GM21381 (cell line): ENCODE measurements around the gene ACO2.
"Not testable (repeated sequence)": the region's sequence is repeated elsewhere in the genome, so short reads cannot be mapped to it uniquely, and the experiment has no call there.

Experiments
- ATAC-seq: cut with Tn5 transposase; IDR thresholded peaks from one replicate; pipeline ENCODE4 v1.9.1; 2021; ENCODE audit warnings: mild to moderate bottlenecking, moderate library complexity; ENCODE audit not compliant: unreplicated experiment

The ACO2 gene

DNA sequence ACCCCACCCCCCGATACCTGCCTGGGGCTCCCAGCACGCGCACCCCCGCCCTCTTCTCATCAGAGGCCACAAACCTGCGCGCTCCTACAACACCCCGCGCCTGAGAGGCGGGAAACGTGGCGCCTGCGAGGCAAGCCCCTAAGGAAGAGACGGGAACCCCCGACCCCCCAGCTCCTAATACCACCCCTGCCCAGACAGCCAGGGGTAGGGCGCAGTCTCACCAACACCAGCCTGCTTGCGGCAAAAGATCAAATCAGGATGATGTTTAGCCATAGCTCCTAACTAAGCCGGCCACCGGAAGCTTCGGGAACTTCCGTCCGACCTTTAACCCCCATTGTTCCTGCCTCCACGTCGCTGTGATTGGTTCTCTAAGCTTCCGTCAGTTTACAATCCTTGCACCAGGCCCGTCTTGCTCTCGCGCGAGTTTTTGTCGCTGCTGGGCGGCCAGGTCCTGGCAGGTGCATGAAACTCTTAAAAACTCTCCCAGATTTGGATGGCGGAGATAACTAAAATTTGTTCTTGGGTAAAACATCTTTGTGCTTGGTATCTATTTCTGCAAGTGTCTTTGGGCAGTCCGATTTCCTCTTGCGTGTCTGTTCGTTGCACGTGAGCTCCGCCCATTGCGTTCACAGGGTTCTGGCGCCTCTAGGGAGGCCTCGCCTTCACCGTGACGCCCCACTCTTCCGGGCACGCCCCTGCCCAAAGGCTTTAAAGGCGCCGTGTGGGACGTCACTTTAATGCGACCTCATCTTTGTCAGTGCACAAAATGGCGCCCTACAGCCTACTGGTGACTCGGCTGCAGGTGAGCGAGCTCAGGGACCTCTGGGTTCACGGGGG, at the start of gene ACO2, which contains the start of gene PHF5A:
Gene ACO2 (plus strand): TSS at position 737 of the 837 bp plus-strand sequence. CDS start 30 bp downstream, at position 767.
Gene PHF5A (minus strand): TSS at position 312 of the 837 bp plus-strand sequence. CDS start 39 bp downstream, at position 273.
- ATAC-seq: peak; percentile 90

DNA sequence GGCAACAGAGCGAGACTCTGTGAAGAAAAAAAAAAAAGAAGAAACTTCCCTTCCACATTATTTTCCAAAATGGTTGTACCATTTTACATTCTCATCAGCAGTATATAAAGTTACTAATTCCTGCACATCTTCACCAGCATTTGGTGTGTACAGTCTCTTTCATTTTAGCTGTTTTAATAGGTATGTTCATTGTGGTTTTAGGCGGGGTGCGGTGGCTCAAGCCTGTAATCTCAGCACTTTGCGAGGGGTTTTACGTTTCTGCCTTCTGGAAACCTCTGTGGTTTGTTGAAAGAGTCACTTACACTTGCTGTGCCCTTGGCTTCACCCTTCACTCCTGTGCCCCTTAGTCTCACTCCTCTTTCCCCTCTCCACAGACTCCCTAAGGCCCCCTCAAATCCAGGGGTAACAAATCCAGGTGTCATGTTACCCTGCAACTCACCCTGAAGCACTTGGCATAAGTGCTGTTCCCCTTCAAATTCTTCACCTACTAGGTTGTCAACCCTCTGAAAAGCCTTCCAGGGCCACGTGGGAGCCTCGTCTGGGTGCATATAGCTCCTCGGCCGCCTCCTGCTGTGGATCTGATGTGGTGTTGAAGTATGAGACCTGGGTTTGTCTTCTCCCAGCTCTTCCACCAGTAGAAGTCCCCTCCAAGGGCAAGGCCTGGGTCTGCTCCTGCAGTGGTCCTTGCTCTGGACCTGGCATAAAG, 43.1 kb upstream of the ACO2 start:
- no peak for ATAC-seq

GRCh38 chr22:41429232-41429950, 39.5 kb upstream of the ACO2 start:
- no peak for ATAC-seq

DNA sequence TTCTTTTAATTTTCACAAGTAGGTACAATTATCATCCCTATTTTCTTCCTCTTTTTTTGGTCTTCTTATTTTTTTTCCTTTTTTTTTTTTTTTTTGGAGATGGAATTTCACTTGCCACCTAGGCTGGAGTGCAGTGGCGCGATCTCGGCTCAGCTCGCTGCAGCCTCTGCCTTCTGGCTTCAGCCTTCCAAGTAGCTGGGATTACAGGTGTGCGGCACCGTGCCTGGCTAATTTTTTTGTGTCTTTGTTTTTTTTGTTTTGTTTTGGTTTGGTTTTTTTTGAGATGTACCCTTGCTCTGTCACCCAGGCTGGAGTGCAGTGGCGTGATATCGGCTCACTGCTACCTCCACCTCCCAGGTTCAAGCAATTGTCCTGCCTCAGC, 39.0 kb upstream of the ACO2 start:
- no peak for ATAC-seq

GRCh38 chr22:41431656-41432055, 37.3 kb upstream of the ACO2 start:
- no peak for ATAC-seq

DNA sequence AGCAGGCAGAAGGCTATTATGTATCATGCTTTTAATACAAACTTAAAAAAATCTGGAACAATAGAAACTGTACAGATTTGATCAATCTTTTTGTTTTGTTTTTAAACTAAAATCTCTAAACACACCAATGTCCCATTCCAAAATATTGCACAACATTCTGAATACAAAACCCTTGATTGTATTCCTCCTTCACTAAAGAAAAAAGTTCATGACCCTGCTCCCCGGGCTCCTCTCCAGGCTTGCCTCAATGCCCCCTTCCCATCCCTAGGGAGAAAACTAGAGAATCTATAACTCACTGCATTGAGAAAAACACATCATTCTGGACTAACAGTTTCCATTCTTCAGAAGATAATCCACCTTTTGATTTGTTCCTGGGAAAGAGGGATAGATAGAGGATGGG, 35.4 kb upstream of the ACO2 start:
- ATAC-seq: not testable (repeated sequence)

GRCh38 chr22:41434361-41435003, 34.4 kb upstream of the ACO2 start:
- not testable (repeated sequence) for ATAC-seq

DNA sequence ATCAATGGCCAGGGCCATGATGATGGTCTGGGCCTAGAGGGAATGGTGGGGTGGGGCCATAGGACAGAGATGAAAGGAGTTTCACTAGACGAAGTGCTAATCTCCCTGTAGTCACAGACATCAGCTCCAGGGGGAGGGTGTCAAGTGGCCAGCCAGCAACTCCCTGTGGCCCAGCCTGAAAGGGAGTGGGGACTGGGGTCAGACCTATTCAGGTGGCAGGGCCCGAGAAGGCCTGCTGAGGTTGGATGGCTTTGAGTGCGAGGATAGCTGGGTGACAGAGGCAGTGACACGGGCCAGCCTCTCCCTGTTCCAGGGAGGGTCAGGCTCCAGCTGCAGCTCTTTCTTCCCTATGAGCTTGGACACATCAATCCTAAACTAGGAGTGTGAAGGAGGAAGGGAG, 33.4 kb upstream of the ACO2 start:
- ATAC-seq: no peak

DNA sequence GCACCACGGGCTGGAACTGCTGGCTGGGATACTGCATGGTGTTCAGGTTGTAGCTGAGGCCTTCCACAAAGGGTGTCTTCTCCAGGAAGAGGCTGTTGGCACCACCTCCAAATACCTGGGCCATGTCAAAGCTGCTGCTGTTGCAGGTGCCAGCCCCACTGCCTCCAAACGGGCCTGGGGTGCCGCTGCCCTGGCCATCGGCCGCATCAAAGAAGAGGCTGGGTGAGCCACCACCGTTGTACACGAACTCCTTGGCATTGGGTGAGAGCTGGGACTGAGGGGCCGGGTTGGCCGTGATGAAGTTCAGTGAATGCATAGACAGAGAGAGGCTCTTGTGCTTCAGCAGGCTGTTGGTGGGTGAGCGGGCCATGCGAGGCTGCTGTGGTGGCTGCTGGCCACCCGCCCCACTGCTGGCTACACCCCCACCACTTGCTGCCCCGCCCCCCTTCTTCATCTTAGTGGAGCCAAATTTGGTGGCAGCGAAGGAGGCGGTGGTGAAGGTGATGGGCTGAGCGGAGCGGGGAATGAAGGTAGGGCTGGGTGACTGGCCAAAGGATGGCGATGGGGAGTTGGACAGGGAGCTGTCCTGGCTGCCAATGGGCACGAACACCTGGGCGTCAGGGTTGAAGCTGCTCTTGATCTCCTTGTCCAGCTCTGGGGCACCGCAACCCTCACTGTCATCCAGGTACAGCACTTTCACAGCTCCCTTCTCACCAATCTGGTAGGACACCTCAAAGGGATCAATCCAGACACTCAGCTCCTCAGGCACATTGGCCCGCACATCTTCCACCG, 32.4 kb upstream of the ACO2 start:
- no peak for ATAC-seq

GRCh38 chr22:41437198-41437597, 31.7 kb upstream of the ACO2 start:
- no peak for ATAC-seq

- not testable (repeated sequence) for ATAC-seq
Measured at GRCh38 chr22:41440511-41440910, 28.4 kb upstream of the ACO2 start.

- ATAC-seq: no peak
Measured at GRCh38 chr22:41442240-41442792, 26.6 kb upstream of the ACO2 start.

DNA sequence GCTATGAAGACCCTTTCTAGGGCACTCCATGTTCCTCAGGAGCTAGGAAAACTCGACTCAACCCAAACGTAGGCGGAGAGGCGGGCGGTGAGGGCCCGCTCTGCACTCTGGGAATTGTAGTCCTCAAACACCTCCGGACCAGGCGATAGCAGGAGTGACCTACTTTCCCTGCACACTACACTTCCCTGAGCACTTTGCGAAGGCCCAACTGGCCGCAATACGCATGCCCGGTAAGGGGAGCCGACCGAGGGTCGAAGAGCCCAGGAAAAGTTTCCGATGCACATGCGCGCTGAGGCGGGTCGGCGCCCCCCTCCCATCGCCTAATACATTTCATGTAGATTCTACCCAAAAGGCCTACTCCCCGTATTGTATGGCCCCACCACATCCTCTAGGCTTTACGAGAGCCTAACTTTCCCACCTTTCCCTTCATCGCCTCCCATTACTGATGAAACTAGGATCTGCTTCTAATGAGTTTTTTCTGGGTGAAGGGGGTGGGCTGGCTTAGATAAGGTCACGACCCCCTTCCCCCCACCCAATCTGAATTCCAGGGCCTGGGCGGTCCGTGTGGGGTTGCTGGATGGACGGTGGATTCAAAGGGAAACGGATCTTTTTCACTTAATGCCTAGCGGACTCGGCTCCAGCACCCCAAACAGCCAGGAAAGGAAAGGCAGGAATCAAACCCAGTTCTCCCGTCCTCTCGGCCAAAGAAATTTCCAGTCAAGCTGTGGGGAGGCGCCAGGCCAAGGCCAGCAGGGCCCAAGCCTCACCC, 24.4 kb upstream of the ACO2 start:
- peak; percentile 52 for ATAC-seq

DNA sequence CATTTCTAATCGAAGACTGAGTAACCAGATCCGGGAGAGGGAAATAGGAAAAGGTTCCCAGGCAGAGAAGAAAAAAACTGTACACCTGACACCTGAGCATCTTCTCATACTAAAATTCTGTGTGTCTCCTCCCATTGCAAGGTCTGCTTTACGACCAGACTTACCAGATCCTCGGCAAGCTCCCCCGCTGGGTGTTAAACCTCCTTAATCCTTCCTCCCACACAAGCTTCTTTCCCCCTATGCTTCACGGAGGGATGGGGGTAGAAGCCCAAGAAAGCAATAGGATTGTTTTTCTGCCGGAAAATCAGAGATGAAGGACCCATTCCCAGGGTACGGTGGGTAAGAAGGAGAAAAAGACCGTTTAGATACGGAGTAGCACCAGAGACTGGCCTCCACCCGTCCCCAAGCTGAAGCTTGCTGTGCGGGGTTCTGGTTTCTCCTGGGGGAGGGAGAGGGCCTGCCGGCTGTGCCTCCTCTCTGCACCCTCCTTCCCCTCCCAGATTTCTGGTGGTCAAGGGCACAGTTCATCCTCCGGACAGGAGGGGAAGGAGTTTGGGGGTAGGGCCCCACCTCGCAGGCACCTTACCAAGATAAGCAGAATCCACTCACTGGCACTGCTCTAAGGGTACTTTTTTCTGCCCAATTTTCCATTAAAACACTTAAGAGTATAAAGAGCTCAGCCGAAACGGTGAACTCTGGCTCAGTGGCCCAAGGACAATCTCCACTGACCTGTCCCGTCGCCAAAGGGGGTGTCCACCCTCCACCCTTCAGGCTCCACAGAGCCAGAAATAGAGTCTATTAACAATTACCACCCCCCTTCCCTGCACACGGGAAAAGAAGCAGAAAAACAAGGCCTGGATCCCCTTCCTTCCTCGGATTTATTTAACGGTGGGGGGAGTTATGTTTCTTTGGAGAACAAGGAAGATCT, 23.5 kb upstream of the ACO2 start:
- ATAC-seq: no peak

GRCh38 chr22:41446057-41446501, 22.8 kb upstream of the ACO2 start:
- no peak for ATAC-seq

- peak; percentile 38 for ATAC-seq
Measured at GRCh38 chr22:41446639-41447434, 22.1 kb upstream of the ACO2 start, which contains the start of gene TOB2. Gene TOB2 (minus strand): TSS chr22:41446801. CDS start chr22:41437345, 9,456 bp downstream.
